Measurements from ENCODE around the gene TRAIP.

DNA sequence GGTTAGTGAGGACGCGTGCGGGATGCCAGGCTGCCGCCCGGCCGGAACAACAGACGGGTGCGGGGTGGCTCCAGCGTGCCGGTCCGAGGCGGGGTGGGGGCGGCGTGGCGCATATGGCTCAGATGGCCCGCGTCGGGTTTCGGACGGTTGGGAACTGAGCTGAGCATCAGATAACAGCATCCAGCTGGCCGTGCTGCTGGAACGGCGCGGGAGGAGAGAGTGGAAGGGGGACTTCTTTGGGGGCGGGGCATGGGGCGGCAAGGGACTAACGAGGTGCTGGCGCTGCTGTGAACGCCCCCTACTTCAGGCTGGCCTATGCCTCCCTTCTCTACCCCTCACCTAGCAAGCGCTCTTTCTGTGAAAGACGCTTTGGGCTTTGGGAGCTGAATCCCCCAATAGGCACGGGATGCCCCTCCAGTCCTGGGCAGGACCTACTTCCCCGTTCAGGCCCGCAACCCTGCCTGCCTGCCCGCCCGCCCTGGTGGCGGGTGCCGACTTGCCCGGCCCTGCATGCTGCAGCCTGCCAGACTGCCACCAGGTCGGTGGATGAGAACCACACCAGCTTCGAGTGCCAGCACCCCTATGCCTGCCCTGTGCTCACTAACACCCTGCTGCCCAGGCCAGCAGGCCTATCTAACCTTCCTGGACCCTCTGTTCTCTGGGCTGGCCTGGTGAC, 52.8 kb downstream of the TRAIP start:
- TF ChIP-seq, protein P1, sequence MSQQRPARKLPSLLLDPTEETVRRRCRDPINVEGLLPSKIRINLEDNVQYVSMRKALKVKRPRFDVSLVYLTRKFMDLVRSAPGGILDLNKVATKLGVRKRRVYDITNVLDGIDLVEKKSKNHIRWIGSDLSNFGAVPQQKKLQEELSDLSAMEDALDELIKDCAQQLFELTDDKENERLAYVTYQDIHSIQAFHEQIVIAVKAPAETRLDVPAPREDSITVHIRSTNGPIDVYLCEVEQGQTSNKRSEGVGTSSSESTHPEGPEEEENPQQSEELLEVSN (IDR thresholded peaks at IDR 0.05; ENCODE audit: borderline replicate concordance, low read depth), result no peak
- TF ChIP-seq TP53 (CRISPR knock-in tag; IDR thresholded peaks at IDR 0.05) (no peak), CEBPB (IDR thresholded peaks at IDR 0.05) (no peak), BHLHE40 (IDR thresholded peaks at IDR 0.05; ENCODE audit: low read depth, low read length) (no peak)
